ENCODE data around the gene EML6. TPM values are rescaled to one million over a fixed set of nuclear protein-coding genes. Genes with fewer than 3 reads are reported as not detected.

Gene EML6
- total RNA-seq, 1 experiment from 2014 or later = 1.5 TPM

DNA sequence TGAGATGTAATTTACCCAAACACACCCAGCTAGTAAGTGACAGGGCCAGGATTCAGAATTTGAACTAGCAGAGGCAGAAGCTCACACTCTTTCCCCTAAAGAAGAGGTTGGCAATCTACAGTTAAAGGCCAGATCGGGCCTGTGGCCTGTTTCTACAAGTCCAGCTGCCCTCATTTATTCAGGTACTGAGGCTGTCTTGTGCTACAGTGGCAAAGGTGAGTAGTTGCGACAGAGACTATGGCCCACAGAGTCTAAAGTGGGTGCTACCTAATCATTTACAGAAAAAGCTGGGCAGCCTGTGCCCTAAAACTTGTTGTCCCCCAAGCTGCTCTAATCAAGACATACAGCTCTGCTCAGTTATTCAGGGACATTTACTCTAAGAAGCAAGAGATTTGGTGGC lies 240.0 kb downstream of the EML6 start:
- Mint-ChIP-seq H3K9me3 (no peaks in the 10 kb centered on the region), H3K4me1 (peaks cover 32 to 37% of the 10 kb centered on the region in 2 experiments), H3K27ac (no peak overlapping the region), H3K4me3 (no peak overlapping the region), H3K36me3 (ENCODE audit: insufficient read depth in 1 of 3, low read depth in 3 of 3) (peaks cover 11 to 14% (median 12%) of the 10 kb centered on the region in 3 experiments), H3K27me3 (ENCODE audit: low read depth) (no peaks in the 10 kb centered on the region; the same call in 1 of the 2 replicates)
- no peak overlapping the region for H2BK12ac ChIP-seq (ENCODE audit: insufficient read length, low read depth, low read length)
- no peak overlapping the region for H2BK20ac ChIP-seq (ENCODE audit: low read depth, low read length, poor library complexity, severe bottlenecking)
- H3K4me1 ChIP-seq (ENCODE audit: insufficient read depth, low read length) = peaks cover 2% of the 10 kb centered on the region; the same call in 1 of the 2 replicates
- no peak overlapping the region for H3K4me2 ChIP-seq (ENCODE audit: insufficient read depth, insufficient read length, low read length)
- no peak overlapping the region for H4K8ac ChIP-seq (replicated peaks; ENCODE audit: insufficient read length, low read depth, low read length)
- no peaks in the 10 kb centered on the region for H3K9me3 ChIP-seq (ENCODE audit: control insufficient read depth, low read depth, low read length)
- H3K27me3 ChIP-seq (ENCODE audit: insufficient read depth, low read length) = no peaks in the 10 kb centered on the region
- no peak overlapping the region for H3K27ac ChIP-seq (ENCODE audit: insufficient read length, low read depth, low read length)
- no peak overlapping the region for H3K14ac ChIP-seq (ENCODE audit: insufficient read depth, low read length)
- no peak overlapping the region for H2BK5ac ChIP-seq (ENCODE audit: insufficient read length, low read length)
- H2BK120ac ChIP-seq (ENCODE audit: low read depth, low read length, poor library complexity, severe bottlenecking) = no peak overlapping the region
- H3K79me1 ChIP-seq (ENCODE audit: insufficient read depth, low read depth, low read length, poor library complexity, severe bottlenecking) = no peaks in the 10 kb centered on the region
- no peak overlapping the region for H3K23ac ChIP-seq (ENCODE audit: insufficient read length, low read depth, low read length)
- no peak overlapping the region for H2BK15ac ChIP-seq (ENCODE audit: low read depth, low read length)
- H3K4ac ChIP-seq (ENCODE audit: low read depth, low read length) = no peak overlapping the region
- no peaks in the 10 kb centered on the region for H4K20me1 ChIP-seq (ENCODE audit: control insufficient read depth, insufficient read depth, insufficient read length)
- no peak overlapping the region for H3T11ph ChIP-seq (ENCODE audit: low read length)
- H4K5ac ChIP-seq (ENCODE audit: insufficient read length, low read depth, low read length) = no peak overlapping the region
- no peak overlapping the region for H4K91ac ChIP-seq (ENCODE audit: insufficient read length, low read depth, low read length)
- H3K18ac ChIP-seq (ENCODE audit: insufficient read length, low read depth, low read length) = no peak overlapping the region
- no peaks in the 10 kb centered on the region for H3K23me2 ChIP-seq (ENCODE audit: insufficient read length, low read depth, low read length, poor library complexity, severe bottlenecking)
- H3K56ac ChIP-seq (ENCODE audit: insufficient read length, low read depth, low read length) = no peak overlapping the region
- no peak overlapping the region for H3K9ac ChIP-seq (ENCODE audit: extremely low read depth, insufficient read length, low read length)
- no CpG with 5 or more reads among the region's 2 CpGs for WGBS (ENCODE audit: extremely low coverage, insufficient read length, low lambda C conversion rate)
- no peak overlapping the region for H2AFZ ChIP-seq (ENCODE audit: low read length)
- no peak overlapping the region for H2AK5ac ChIP-seq (ENCODE audit: insufficient read length, low read length)
- no peak for DNase-seq
- TF ChIP-seq, protein P1, sequence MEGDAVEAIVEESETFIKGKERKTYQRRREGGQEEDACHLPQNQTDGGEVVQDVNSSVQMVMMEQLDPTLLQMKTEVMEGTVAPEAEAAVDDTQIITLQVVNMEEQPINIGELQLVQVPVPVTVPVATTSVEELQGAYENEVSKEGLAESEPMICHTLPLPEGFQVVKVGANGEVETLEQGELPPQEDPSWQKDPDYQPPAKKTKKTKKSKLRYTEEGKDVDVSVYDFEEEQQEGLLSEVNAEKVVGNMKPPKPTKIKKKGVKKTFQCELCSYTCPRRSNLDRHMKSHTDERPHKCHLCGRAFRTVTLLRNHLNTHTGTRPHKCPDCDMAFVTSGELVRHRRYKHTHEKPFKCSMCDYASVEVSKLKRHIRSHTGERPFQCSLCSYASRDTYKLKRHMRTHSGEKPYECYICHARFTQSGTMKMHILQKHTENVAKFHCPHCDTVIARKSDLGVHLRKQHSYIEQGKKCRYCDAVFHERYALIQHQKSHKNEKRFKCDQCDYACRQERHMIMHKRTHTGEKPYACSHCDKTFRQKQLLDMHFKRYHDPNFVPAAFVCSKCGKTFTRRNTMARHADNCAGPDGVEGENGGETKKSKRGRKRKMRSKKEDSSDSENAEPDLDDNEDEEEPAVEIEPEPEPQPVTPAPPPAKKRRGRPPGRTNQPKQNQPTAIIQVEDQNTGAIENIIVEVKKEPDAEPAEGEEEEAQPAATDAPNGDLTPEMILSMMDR (conservative IDR thresholded peaks at IDR 0.05) = no peak
- no peaks in the 10 kb centered on the region for H3K79me2 ChIP-seq (ENCODE audit: insufficient read depth, low read length)
